Body of pancreas (tissue), 4 donors: ENCODE data around the gene TXNDC11. TPM values are rescaled to one million over a fixed set of nuclear protein-coding genes. Genes with fewer than 3 reads are reported as not detected.

Experiments used
- ATAC-seq: fragments of 150-250 bp; one replicate; pipeline ENCODE4 v1.9.1; 2016
- DNase-seq, 4 donors: peaks; one replicate each; pipeline ENCODE4 v3.0.0-alpha.2; 2019
- H3K27ac ChIP-seq, 4 donors: fragments of 200-600 bp; sonication (generic); 1 replicate in 3 of 4; 2 replicates in 1 of 4; pipeline versions ENCODE4 v1.5.1 to v1.6.1; 2016 to 2019; ENCODE audit warnings: mild to moderate bottlenecking in 1 of 4, mixed read lengths in 1 of 4, moderate library complexity in 1 of 4
- H3K27me3 ChIP-seq, 2 donors: fragments of 200-600 bp; sonication (generic); one replicate each; pipeline ENCODE4 v1.6.0; 2016; ENCODE audit warnings: mild to moderate bottlenecking in 1 of 2
- H3K36me3 ChIP-seq, 2 donors: fragments of 200-600 bp; sonication (generic); replicated peaks in 1 of 2; 2 replicates each; pipeline ENCODE4 v1.5.1; 2016; ENCODE audit warnings: low read depth in 2 of 2; ENCODE audit not compliant: insufficient read depth in 1 of 2
- H3K4me1 ChIP-seq: fragments of 200-600 bp; sonication (generic); one replicate; pipeline ENCODE4 v1.6.0; 2016
- H3K4me3 ChIP-seq, 2 donors: fragments of 200-600 bp; sonication (generic); 1 replicate in 1 of 2; 2 replicates in 1 of 2; pipeline ENCODE4 v1.5.1; 2016 to 2019
- H3K9me3 ChIP-seq, 3 donors: fragments of 200-600 bp; sonication (generic); 1 replicate in 2 of 3; 2 replicates in 1 of 3; pipeline ENCODE4 v1.5.1; 2016
- POLR2A ChIP-seq, 3 donors: fragments of 450-650 bp; IDR thresholded peaks; one replicate each; pipeline ENCODE4 v1.6.1; 2016; ENCODE audit warnings: antibody characterized with exemption in 3 of 3, mild to moderate bottlenecking in 2 of 3
- WGBS, 2 donors: methylation state at CpG; one replicate each; pipeline ENCODE4 v1.1.5; 2017; 5-methylcytosine and 5-hydroxymethylcytosine counted together
- intact Hi-C: fragments of 100-400 bp; cut with DNase I; formaldehyde crosslinking; loops from one replicate; pipeline ENCODE4 v1.15.1; 2023
- total RNA-seq, 2 donors: library from RNA; depleted of rRNA; stranded (reverse); fragments of >200 nt; gene quantifications; one replicate each; pipeline ENCODE4 v1.1.0, GENCODE V29; 2016
- TF ChIP-seq, protein P1 (sequence below), 7 experiments: fragments of 450-650 bp in 4 of 7; fragments of 200-600 bp in 3 of 7; sonication (generic) in 3 of 7; IDR thresholded peaks; one replicate each; pipeline ENCODE4 v1.5.1; 2016 to 2019; ENCODE audit warnings: antibody characterized with exemption in 7 of 7

Gene TXNDC11
- total RNA-seq, 2 donors from 2014 or later, result 38.4 to 90.3 TPM

GRCh38 chr16:11692651-11693050 is 50.0 kb downstream of the TXNDC11 start:
- H3K27me3 ChIP-seq, result no peaks in the 10 kb centered on the region
- H3K4me3 ChIP-seq, result no peak overlapping the region
- no peak for ATAC-seq
- TF ChIP-seq POLR2A (IDR thresholded peaks at IDR 0.05), result no peak
- TF ChIP-seq, protein P1, sequence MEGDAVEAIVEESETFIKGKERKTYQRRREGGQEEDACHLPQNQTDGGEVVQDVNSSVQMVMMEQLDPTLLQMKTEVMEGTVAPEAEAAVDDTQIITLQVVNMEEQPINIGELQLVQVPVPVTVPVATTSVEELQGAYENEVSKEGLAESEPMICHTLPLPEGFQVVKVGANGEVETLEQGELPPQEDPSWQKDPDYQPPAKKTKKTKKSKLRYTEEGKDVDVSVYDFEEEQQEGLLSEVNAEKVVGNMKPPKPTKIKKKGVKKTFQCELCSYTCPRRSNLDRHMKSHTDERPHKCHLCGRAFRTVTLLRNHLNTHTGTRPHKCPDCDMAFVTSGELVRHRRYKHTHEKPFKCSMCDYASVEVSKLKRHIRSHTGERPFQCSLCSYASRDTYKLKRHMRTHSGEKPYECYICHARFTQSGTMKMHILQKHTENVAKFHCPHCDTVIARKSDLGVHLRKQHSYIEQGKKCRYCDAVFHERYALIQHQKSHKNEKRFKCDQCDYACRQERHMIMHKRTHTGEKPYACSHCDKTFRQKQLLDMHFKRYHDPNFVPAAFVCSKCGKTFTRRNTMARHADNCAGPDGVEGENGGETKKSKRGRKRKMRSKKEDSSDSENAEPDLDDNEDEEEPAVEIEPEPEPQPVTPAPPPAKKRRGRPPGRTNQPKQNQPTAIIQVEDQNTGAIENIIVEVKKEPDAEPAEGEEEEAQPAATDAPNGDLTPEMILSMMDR (IDR thresholded peaks at IDR 0.05), result no peak
- peaks cover 26% of the 10 kb centered on the region for H3K4me1 ChIP-seq
- 57 to 68% methylated on average over 6 of the region's 6 CpGs for WGBS, 2 donors
- intact Hi-C loops, result no loop called here
- peaks cover 19 to 29% of the 10 kb centered on the region in 2 donors for H3K36me3 ChIP-seq
- no peak for DNase-seq
- H3K27ac ChIP-seq, result no peak overlapping the region
- no peaks in the 10 kb centered on the region for H3K9me3 ChIP-seq

DNA sequence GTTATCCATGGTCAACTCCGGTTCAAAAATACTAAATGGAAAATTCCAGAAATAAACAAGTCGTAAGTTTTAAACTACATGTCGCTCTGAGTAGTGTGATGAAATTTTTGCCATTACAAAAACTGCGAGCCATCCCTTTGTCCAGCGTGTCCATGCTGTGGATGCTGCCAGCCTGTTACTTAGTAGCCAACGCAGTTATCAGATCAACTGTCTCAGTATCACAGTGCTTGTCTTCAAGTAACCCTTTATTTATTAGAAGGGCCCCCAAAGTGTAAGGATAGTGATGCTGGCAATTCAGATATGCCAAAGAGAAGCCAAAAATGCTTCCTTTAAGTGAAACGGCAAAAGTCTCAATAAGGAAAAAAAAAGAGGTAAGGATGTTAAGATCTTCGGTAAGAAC is 50.5 kb downstream of the TXNDC11 start:
- Histone ChIP-seq H3K27me3 (no peaks in the 10 kb centered on the region), H3K27ac (no peak overlapping the region), H3K36me3 (peaks cover 19 to 29% of the 10 kb centered on the region in 2 donors), H3K4me1 (peaks cover 26% of the 10 kb centered on the region), H3K9me3 (no peaks in the 10 kb centered on the region), H3K4me3 (no peak overlapping the region)
- 69 to 76% methylated on average over 8 of the region's 8 CpGs for WGBS, 2 donors
- TF ChIP-seq POLR2A (IDR thresholded peaks at IDR 0.05), result no peak
- TF ChIP-seq, protein P1 (IDR thresholded peaks at IDR 0.05), result no peak
- ATAC-seq (no peak), DNase-seq (no peak)
- intact Hi-C loops, result no loop called here

GRCh38 chr16:11691771-11692170 is 50.9 kb downstream of the TXNDC11 start:
- 86 to 89% methylated on average over 12 to 15 of the region's 15 CpGs for WGBS, 2 donors
- Histone ChIP-seq H3K27ac (no peak overlapping the region), H3K4me3 (no peak overlapping the region), H3K36me3 (peaks cover 16 to 28% of the 10 kb centered on the region in 2 donors), H3K4me1 (peaks cover 26% of the 10 kb centered on the region), H3K27me3 (no peaks in the 10 kb centered on the region), H3K9me3 (no peaks in the 10 kb centered on the region)
- intact Hi-C loops, result no loop called here
- no peak for ATAC-seq
- TF ChIP-seq, protein P1 (IDR thresholded peaks at IDR 0.05), result no peak
- TF ChIP-seq POLR2A (IDR thresholded peaks at IDR 0.05), result no peak
- no peak for DNase-seq

GRCh38 chr16:11691235-11691634 is 51.4 kb downstream of the TXNDC11 start:
- peaks cover 16 to 24% of the 10 kb centered on the region in 2 donors for H3K36me3 ChIP-seq

More at GRCh38 chr16:11691235-11691634, 51.4 kb downstream of the TXNDC11 start:
- Histone ChIP-seq H3K4me1 (peaks cover 26% of the 10 kb centered on the region), H3K27ac (peak overlapping the region in 1 of 4 donors; percentile 53), H3K9me3 (no peaks in the 10 kb centered on the region), H3K4me3 (no peak overlapping the region), H3K27me3 (no peaks in the 10 kb centered on the region)
- no peak for ATAC-seq
- intact Hi-C loops, result no loop called here
- DNase-seq, result no peak
- 90 to 97% methylated on average over 5 of the region's 5 CpGs for WGBS, 2 donors
- no peak for TF ChIP-seq POLR2A (IDR thresholded peaks at IDR 0.05)
- TF ChIP-seq, protein P1 (IDR thresholded peaks at IDR 0.05), result no peak
